ENCODE data around the gene ANKRD28. TPM values are rescaled to one million over a fixed set of nuclear protein-coding genes. Genes with fewer than 3 reads are reported as not detected.

The ANKRD28 gene
- total and polyA plus RNA-seq, 2 of the 8 experiments (the other 6 are each of a cell fraction or from before 2014, with no cell fraction given), result 39.1 to 61.7 TPM

- no peak for TF ChIP-seq NRF1 (IDR thresholded peaks at IDR 0.05; ENCODE audit: low read depth, low read length)
- no peak for TF ChIP-seq EP300 (IDR thresholded peaks at IDR 0.05; ENCODE audit: borderline replicate concordance in 1 of 2, low read depth in 2 of 2, low read length in 2 of 2)
Observed at GRCh38 chr3:15637131-15637951, 160.4 kb downstream of the ANKRD28 start (continued).
